Mesenchymal stem cell (in vitro differentiated cells and primary cell): Measurements from ENCODE around the gene SRSF2.
A peak's percentile ranks its signal among the peaks of the same experiment; 100 is the strongest.
"Not testable (repeated sequence)": the region's sequence is repeated elsewhere in the genome, so short reads cannot be mapped to it uniquely, and the experiment has no call there.

Source experiments
- DNase-seq: peaks from one replicate; pipeline ENCODE4 v3.0.0-alpha.2; 2013
- H2AFZ ChIP-seq: one replicate; pipeline ENCODE4 v1.6.1; 2013; ENCODE audit warnings: low read depth, mild to moderate bottlenecking, control low read depth, inconsistent platforms, low read length, moderate library complexity
- H2AK5ac ChIP-seq: 2 replicates; pipeline ENCODE4 v1.6.1; 2013; ENCODE audit warnings: low read length, moderate library complexity, mild to moderate bottlenecking, inconsistent platforms; ENCODE audit not compliant: severe bottlenecking
- H2BK120ac ChIP-seq: one replicate; pipeline ENCODE4 v1.6.1; 2013; ENCODE audit warnings: low read depth, mild to moderate bottlenecking, inconsistent platforms, low read length, moderate library complexity
- H2BK12ac ChIP-seq, 2 experiments: one replicate each; pipeline ENCODE4 v1.6.1; 2013; ENCODE audit warnings: inconsistent platforms in 2 of 2, low read length in 2 of 2, mild to moderate bottlenecking in 2 of 2, moderate library complexity in 2 of 2, control low read depth in 1 of 2
- H2BK15ac ChIP-seq: one replicate; pipeline ENCODE4 v1.6.1; 2013; ENCODE audit warnings: mild to moderate bottlenecking, low read depth, inconsistent platforms; ENCODE audit not compliant: poor library complexity, severe bottlenecking
- H2BK5ac ChIP-seq: 2 replicates; pipeline ENCODE4 v1.6.1; 2013; ENCODE audit warnings: low read depth, mild to moderate bottlenecking, low read length, control low read depth, inconsistent platforms; ENCODE audit not compliant: poor library complexity, severe bottlenecking
- H3K14ac ChIP-seq, 2 experiments: one replicate each; pipeline ENCODE4 v1.6.1; 2013; ENCODE audit warnings: inconsistent platforms in 2 of 2, low read length in 2 of 2, control low read depth in 1 of 2, mild to moderate bottlenecking in 1 of 2, moderate library complexity in 1 of 2
- H3K18ac ChIP-seq, 2 experiments: one replicate each; pipeline ENCODE4 v1.6.1; 2013; ENCODE audit warnings: inconsistent platforms in 2 of 2, low read length in 2 of 2, control low read depth in 1 of 2, low read depth in 1 of 2, mild to moderate bottlenecking in 1 of 2
- H3K23ac ChIP-seq, 2 experiments: one replicate each; pipeline ENCODE4 v1.6.1; 2013; ENCODE audit warnings: inconsistent platforms in 2 of 2, low read length in 2 of 2, mild to moderate bottlenecking in 2 of 2, moderate library complexity in 2 of 2, control low read depth in 1 of 2
- H3K27ac ChIP-seq: 2 replicates; pipeline ENCODE4 v1.5.1; 2013; ENCODE audit warnings: mild to moderate bottlenecking, moderate library complexity, low read length, control low read depth, inconsistent platforms; ENCODE audit not compliant: poor library complexity, severe bottlenecking
- H3K27me3 ChIP-seq, 2 experiments: 2 replicates each; pipeline versions ENCODE4 v1.6.1 to v1.7.0; 2013; ENCODE audit warnings: low read length in 2 of 2, mild to moderate bottlenecking in 2 of 2, moderate library complexity in 2 of 2, control low read depth in 1 of 2, inconsistent platforms in 1 of 2; ENCODE audit not compliant: control insufficient read depth in 1 of 2, insufficient read depth in 1 of 2
- H3K36me3 ChIP-seq, 2 experiments: 2 replicates each; pipeline versions ENCODE4 v1.6.1 to v1.7.0; 2013; ENCODE audit warnings: low read length in 2 of 2, control low read depth in 1 of 2, inconsistent platforms in 1 of 2, low read depth in 1 of 2, mild to moderate bottlenecking in 1 of 2; ENCODE audit not compliant: insufficient read depth in 2 of 2, control insufficient read depth in 1 of 2
- H3K4ac ChIP-seq, 2 experiments: one replicate each; pipeline ENCODE4 v1.6.1; 2013; ENCODE audit warnings: inconsistent platforms in 2 of 2, low read length in 2 of 2, mild to moderate bottlenecking in 2 of 2, moderate library complexity in 2 of 2, control low read depth in 1 of 2, low read depth in 1 of 2
- H3K4me1 ChIP-seq: 2 replicates; pipeline ENCODE4 v1.6.1; 2013; ENCODE audit warnings: low read depth, low read length, control low read depth; ENCODE audit not compliant: control insufficient read depth, insufficient read depth
- H3K4me2 ChIP-seq: 2 replicates; pipeline ENCODE4 v1.6.1; 2013; ENCODE audit warnings: low read length, mild to moderate bottlenecking, inconsistent platforms; ENCODE audit not compliant: poor library complexity, severe bottlenecking
- H3K4me3 ChIP-seq, 2 experiments: 2 replicates each; pipeline versions ENCODE4 v1.5.1 to v1.7.0; 2013; ENCODE audit warnings: low read length in 2 of 2, mild to moderate bottlenecking in 2 of 2, control low read depth in 1 of 2, low read depth in 1 of 2; ENCODE audit not compliant: insufficient read depth in 1 of 2
- H3K79me1 ChIP-seq: replicated peaks from 2 replicates; pipeline ENCODE4 v1.6.1; 2013; ENCODE audit warnings: mild to moderate bottlenecking, control low read depth, low read length, inconsistent platforms; ENCODE audit not compliant: poor library complexity, severe bottlenecking
- H3K9ac ChIP-seq: 2 replicates; pipeline ENCODE4 v1.7.0; 2013; ENCODE audit warnings: mild to moderate bottlenecking, low read length, moderate library complexity
- H3K9me3 ChIP-seq: 2 replicates; pipeline ENCODE4 v1.7.0; 2013; ENCODE audit warnings: mild to moderate bottlenecking, low read length; ENCODE audit not compliant: control insufficient read depth
- H4K8ac ChIP-seq: one replicate; pipeline ENCODE4 v1.6.1; 2013; ENCODE audit warnings: inconsistent platforms, mild to moderate bottlenecking, low read length, moderate library complexity
- H4K91ac ChIP-seq: one replicate; pipeline ENCODE4 v1.6.1; 2013; ENCODE audit warnings: mild to moderate bottlenecking, low read length, inconsistent platforms
- WGBS: methylation state at CpG from one replicate; pipeline ENCODE4 v1.1.7; 2013; ENCODE audit warnings: mixed read lengths; 5-methylcytosine and 5-hydroxymethylcytosine counted together

SRSF2 gene

GRCh38 chr17:76710863-76711611 lies 26.1 kb downstream of the SRSF2 start, which contains the start of gene MXRA7:
TSS of gene MXRA7 (minus strand) at chr17:76710965. CDS start at chr17:76710946, 19 bp downstream.
- peak within 1 kb of the TSS in 1 of 2 experiments; percentile 99 for H3K23ac ChIP-seq
- peak within 1 kb of the TSS; percentile 76 to 96 for H3K14ac ChIP-seq
- H2BK12ac ChIP-seq, result peak within 1 kb of the TSS; percentile 15 to 98
- peak within 1 kb of the TSS; percentile 74 for H2BK120ac ChIP-seq
- peak within 1 kb of the TSS; percentile 98 for H3K27ac ChIP-seq
- H2BK15ac ChIP-seq, result peak within 1 kb of the TSS; percentile 54
- H3K9me3 ChIP-seq, result no peaks in the 10 kb centered on the region
- no peak within 1 kb of the TSS for H2AFZ ChIP-seq
- peak within 1 kb of the TSS; percentile 57 for H2BK5ac ChIP-seq
- H3K18ac ChIP-seq, result peak within 1 kb of the TSS; percentile 9 to 99
- peak within 1 kb of the TSS; percentile 95 for H2AK5ac ChIP-seq
- peak within 1 kb of the TSS; percentile 94 for H3K9ac ChIP-seq
- peak within 1 kb of the TSS; percentile 55 for H4K91ac ChIP-seq
- H3K4ac ChIP-seq, result peak within 1 kb of the TSS; percentile 75 to 93
- H3K36me3 ChIP-seq, result peaks cover 26 to 29% of the 10 kb centered on the region in 2 experiments
- 3% methylated on average over 42 of the region's 56 CpGs for WGBS
- DNase-seq, result peak; percentile 74
- H3K79me1 ChIP-seq, result peaks cover 15% of the 10 kb centered on the region
- H3K4me1 ChIP-seq, result peaks cover 29% of the 10 kb centered on the region
- peak within 1 kb of the TSS; percentile 90 for H3K4me2 ChIP-seq
- peak within 1 kb of the TSS; percentile 84 for H3K4me3 ChIP-seq
- H3K27me3 ChIP-seq, result no peaks in the 10 kb centered on the region
- H4K8ac ChIP-seq, result peak within 1 kb of the TSS; percentile 79

- Histone ChIP-seq H3K18ac (peak overlapping the region; percentile 9 to 99), H2BK12ac (peak overlapping the region in 1 of 2 experiments; percentile 98), H2BK15ac (peak overlapping the region; percentile 34), H3K4me3 (peak overlapping the region; percentile 84), H3K36me3 (peaks cover 23 to 25% of the 10 kb centered on the region in 2 experiments), H3K23ac (peak overlapping the region in 1 of 2 experiments; percentile 99), H2BK120ac (peak overlapping the region; percentile 74), H3K27ac (peak overlapping the region; percentile 98), H4K8ac (peak overlapping the region; percentile 79), H3K4me2 (peak overlapping the region; percentile 90), H3K9ac (peak overlapping the region; percentile 94), H3K4ac (peak overlapping the region; percentile 10 to 93), H2BK5ac (peak overlapping the region; percentile 57), H4K91ac (peak overlapping the region; percentile 55), H3K4me1 (peaks cover 32% of the 10 kb centered on the region), H3K79me1 (peaks cover 12% of the 10 kb centered on the region), H3K14ac (peak overlapping the region; percentile 76 to 96), H2AK5ac (peak overlapping the region; percentile 95)
- H3K27me3 ChIP-seq, H3K9me3 ChIP-seq, H2AFZ ChIP-seq, DNase-seq: not testable (repeated sequence)
- WGBS, result 0% methylated on average over 7 of the region's 79 CpGs
Measured at GRCh38 chr17:76709951-76710862, 26.9 kb downstream of the SRSF2 start.

GRCh38 chr17:76709077-76709950 lies 27.8 kb downstream of the SRSF2 start:
- WGBS, result 4% methylated on average over 26 of the region's 29 CpGs

More at GRCh38 chr17:76709077-76709950, 27.8 kb downstream of the SRSF2 start:
- H2AFZ ChIP-seq, result no peak overlapping the region
- peak overlapping the region; percentile 57 for H2BK5ac ChIP-seq
- H3K9ac ChIP-seq, result peak overlapping the region; percentile 94
- H3K9me3 ChIP-seq, result no peaks in the 10 kb centered on the region
- H3K27me3 ChIP-seq, result no peaks in the 10 kb centered on the region
- peak overlapping the region; percentile 84 for H3K4me3 ChIP-seq
- peaks cover 29% of the 10 kb centered on the region for H3K4me1 ChIP-seq
- peak overlapping the region; percentile 14 to 98 for H2BK12ac ChIP-seq
- H3K4ac ChIP-seq, result peak overlapping the region; percentile 29 to 93
- H2AK5ac ChIP-seq, result peak overlapping the region; percentile 95
- H3K27ac ChIP-seq, result peak overlapping the region; percentile 98
- peak overlapping the region; percentile 90 for H3K4me2 ChIP-seq
- H4K8ac ChIP-seq, result peak overlapping the region; percentile 62
- H3K79me1 ChIP-seq, result peaks cover 10% of the 10 kb centered on the region
- H3K36me3 ChIP-seq, result peaks cover 19 to 21% of the 10 kb centered on the region in 2 experiments
- peak overlapping the region; percentile 44 for H2BK120ac ChIP-seq
- H4K91ac ChIP-seq, result peak overlapping the region; percentile 5
- peak; percentile 99 for DNase-seq
- H3K14ac ChIP-seq, result peak overlapping the region in 1 of 2 experiments; percentile 96
- peak overlapping the region in 1 of 2 experiments; percentile 99 for H3K23ac ChIP-seq
- H3K18ac ChIP-seq, result peak overlapping the region; percentile 11 to 99
- H2BK15ac ChIP-seq, result peak overlapping the region; percentile 78
